ENCODE data around the gene DOCK1.

- TF ChIP-seq, protein P1, sequence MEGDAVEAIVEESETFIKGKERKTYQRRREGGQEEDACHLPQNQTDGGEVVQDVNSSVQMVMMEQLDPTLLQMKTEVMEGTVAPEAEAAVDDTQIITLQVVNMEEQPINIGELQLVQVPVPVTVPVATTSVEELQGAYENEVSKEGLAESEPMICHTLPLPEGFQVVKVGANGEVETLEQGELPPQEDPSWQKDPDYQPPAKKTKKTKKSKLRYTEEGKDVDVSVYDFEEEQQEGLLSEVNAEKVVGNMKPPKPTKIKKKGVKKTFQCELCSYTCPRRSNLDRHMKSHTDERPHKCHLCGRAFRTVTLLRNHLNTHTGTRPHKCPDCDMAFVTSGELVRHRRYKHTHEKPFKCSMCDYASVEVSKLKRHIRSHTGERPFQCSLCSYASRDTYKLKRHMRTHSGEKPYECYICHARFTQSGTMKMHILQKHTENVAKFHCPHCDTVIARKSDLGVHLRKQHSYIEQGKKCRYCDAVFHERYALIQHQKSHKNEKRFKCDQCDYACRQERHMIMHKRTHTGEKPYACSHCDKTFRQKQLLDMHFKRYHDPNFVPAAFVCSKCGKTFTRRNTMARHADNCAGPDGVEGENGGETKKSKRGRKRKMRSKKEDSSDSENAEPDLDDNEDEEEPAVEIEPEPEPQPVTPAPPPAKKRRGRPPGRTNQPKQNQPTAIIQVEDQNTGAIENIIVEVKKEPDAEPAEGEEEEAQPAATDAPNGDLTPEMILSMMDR (IDR thresholded peaks at IDR 0.05; ENCODE audit: borderline replicate concordance, extremely low read depth, low read length, poor library complexity, severe bottlenecking), result no peak
- no peak for TF ChIP-seq EZH2 (IDR thresholded peaks at IDR 0.05; ENCODE audit: borderline replicate concordance, low read depth, low read length, severe bottlenecking)
Measured at GRCh38 chr10:127306479-127306878, 401.3 kb downstream of the DOCK1 start.

All from DND-41 (cell line).